GM12878 (cell line): ENCODE data around the gene PSENEN. TPM values are rescaled to one million over a fixed set of nuclear protein-coding genes. Genes with fewer than 3 reads are reported as not detected.
A peak's percentile ranks its signal among the peaks of the same experiment; 100 is the strongest.

ENCODE experiments used
- BACH1 ChIP-seq: fragments of 450-650 bp; IDR thresholded peaks from 2 replicates; pipeline ENCODE4 v1.6.1; 2017; ENCODE audit warnings: mild to moderate bottlenecking, borderline replicate concordance
- BHLHE40 ChIP-seq, 2 experiments: fragments of 450-650 bp in 1 of 2; IDR thresholded peaks; 2 replicates each; pipeline ENCODE4 v1.6.1; 2011 to 2017; ENCODE audit warnings: low read depth in 2 of 2, borderline replicate concordance in 1 of 2, improper control_type of control experiment in 1 of 2, low read length in 1 of 2, mild to moderate bottlenecking in 1 of 2
- CBX3 ChIP-seq: fragments of 200-600 bp; sonication (generic); IDR thresholded peaks from 2 replicates; pipeline ENCODE4 v1.6.1; 2016; ENCODE audit warnings: low read depth, borderline replicate concordance
- CREB1 ChIP-seq: IDR thresholded peaks from 2 replicates; pipeline ENCODE4 v1.6.1; 2012; ENCODE audit warnings: low read depth, mild to moderate bottlenecking, inconsistent platforms
- ESRRA ChIP-seq: IDR thresholded peaks from 2 replicates; pipeline ENCODE4 v1.6.1; 2012; ENCODE audit warnings: mild to moderate bottlenecking, low read length, improper control_type of control experiment
- GATAD2B ChIP-seq: fragments of 450-650 bp; conservative IDR thresholded peaks from 2 replicates; pipeline ENCODE4 v1.6.1; 2017; ENCODE audit warnings: low read depth, mild to moderate bottlenecking, moderate library complexity
- IKZF1 ChIP-seq: fragments of 450-650 bp; conservative IDR thresholded peaks from 2 replicates; pipeline ENCODE4 v1.6.1; 2017; ENCODE audit warnings: antibody characterized with exemption, mild to moderate bottlenecking
- JUNB ChIP-seq: IDR thresholded peaks from 2 replicates; pipeline ENCODE4 v1.6.1; 2016; ENCODE audit warnings: antibody characterized with exemption, mild to moderate bottlenecking
- MXI1 ChIP-seq: fragments of 150-350 bp; IDR thresholded peaks from 2 replicates; pipeline ENCODE4 v1.6.1; 2011; ENCODE audit warnings: low read depth, mild to moderate bottlenecking, inconsistent platforms, low read length, improper control_type of control experiment
- NR2C1 ChIP-seq: fragments of 450-650 bp; IDR thresholded peaks from 2 replicates; pipeline ENCODE4 v1.6.1; 2017; ENCODE audit warnings: antibody characterized with exemption, mild to moderate bottlenecking, moderate library complexity
- NR2C2 ChIP-seq: IDR thresholded peaks from 2 replicates; pipeline ENCODE4 v1.6.1; 2011; ENCODE audit warnings: borderline replicate concordance, low read depth; ENCODE audit not compliant: control insufficient read depth, insufficient read length
- POLR2AphosphoS5 ChIP-seq: IDR thresholded peaks from 2 replicates; pipeline ENCODE4 v1.6.1; 2011; ENCODE audit warnings: mild to moderate bottlenecking, low read length, inconsistent platforms
- RFX5 ChIP-seq: IDR thresholded peaks from 2 replicates; pipeline ENCODE4 v1.6.1; 2011; ENCODE audit warnings: low read depth, low read length, improper control_type of control experiment
- ZNF384 ChIP-seq: IDR thresholded peaks from 2 replicates; pipeline ENCODE4 v1.6.1; 2012; ENCODE audit warnings: low read depth, mild to moderate bottlenecking, low read length, improper control_type of control experiment, borderline replicate concordance
- polyA plus RNA-seq, 11 experiments: library from polyadenylated mRNA; depleted of rRNA in 4 of 11; unstranded in 6 of 11; stranded (reverse) in 5 of 11; fragments of >200 nt; fragmentation: Nextera tagmentation in 4 of 11; fragmentation: Illumina TruSeq in 1 of 11; extraction: Ambion mirVana in 4 of 11; extraction: Trizol in 1 of 11; gene quantifications; 1 replicate in 1 of 11; 2 replicates in 10 of 11; pipeline versions ENCODE4 v1.2.1 to v1.2.3, GENCODE V29; 2011 to 2016; ENCODE audit warnings: inconsistent platforms in 2 of 11, missing spikeins in 2 of 11, low read depth in 1 of 11
- total RNA-seq, 4 experiments: library from RNA; depleted of rRNA in 3 of 4; stranded (reverse); fragments of >200 nt in 3 of 4; fragmentation: Illumina TruSeq in 1 of 4; extraction: Trizol in 1 of 4; gene quantifications; 2 replicates each; pipeline versions ENCODE4 v1.2.1 to v1.2.3, GENCODE V29; 2013 to 2021
- TF ChIP-seq, protein P1 (sequence below): IDR thresholded peaks from 2 replicates; pipeline ENCODE4 v1.6.1; 2012; ENCODE audit warnings: low read depth, low read length, improper control_type of control experiment
- TF ChIP-seq, protein P2 (sequence below): fragments of 150-350 bp; IDR thresholded peaks from 2 replicates; pipeline ENCODE4 v1.6.1; 2014; ENCODE audit warnings: mild to moderate bottlenecking, low read depth, low read length
- TF ChIP-seq, protein P3 (sequence below): fragments of 450-650 bp; IDR thresholded peaks from 2 replicates; pipeline ENCODE4 v1.6.1; 2017; ENCODE audit warnings: antibody characterized with exemption, mild to moderate bottlenecking, moderate library complexity
- TF ChIP-seq, protein P4 (sequence below): fragments of 450-650 bp; IDR thresholded peaks from 2 replicates; pipeline ENCODE4 v1.6.1; 2014; ENCODE audit warnings: mild to moderate bottlenecking
- TF ChIP-seq, protein P5 (sequence below): fragments of 450-650 bp; IDR thresholded peaks from 2 replicates; pipeline ENCODE4 v1.6.1; 2017; ENCODE audit warnings: borderline replicate concordance
- TF ChIP-seq, protein P6 (sequence below): IDR thresholded peaks from 2 replicates; pipeline ENCODE4 v1.6.1; 2012; ENCODE audit warnings: low read depth, low read length, improper control_type of control experiment

Gene PSENEN
- total and polyA plus RNA-seq, 10 of the 15 experiments (the other 5 are each of a cell fraction or from before 2014, with no cell fraction given), result 14.4 to 178 (median 43.5) TPM

DNA sequence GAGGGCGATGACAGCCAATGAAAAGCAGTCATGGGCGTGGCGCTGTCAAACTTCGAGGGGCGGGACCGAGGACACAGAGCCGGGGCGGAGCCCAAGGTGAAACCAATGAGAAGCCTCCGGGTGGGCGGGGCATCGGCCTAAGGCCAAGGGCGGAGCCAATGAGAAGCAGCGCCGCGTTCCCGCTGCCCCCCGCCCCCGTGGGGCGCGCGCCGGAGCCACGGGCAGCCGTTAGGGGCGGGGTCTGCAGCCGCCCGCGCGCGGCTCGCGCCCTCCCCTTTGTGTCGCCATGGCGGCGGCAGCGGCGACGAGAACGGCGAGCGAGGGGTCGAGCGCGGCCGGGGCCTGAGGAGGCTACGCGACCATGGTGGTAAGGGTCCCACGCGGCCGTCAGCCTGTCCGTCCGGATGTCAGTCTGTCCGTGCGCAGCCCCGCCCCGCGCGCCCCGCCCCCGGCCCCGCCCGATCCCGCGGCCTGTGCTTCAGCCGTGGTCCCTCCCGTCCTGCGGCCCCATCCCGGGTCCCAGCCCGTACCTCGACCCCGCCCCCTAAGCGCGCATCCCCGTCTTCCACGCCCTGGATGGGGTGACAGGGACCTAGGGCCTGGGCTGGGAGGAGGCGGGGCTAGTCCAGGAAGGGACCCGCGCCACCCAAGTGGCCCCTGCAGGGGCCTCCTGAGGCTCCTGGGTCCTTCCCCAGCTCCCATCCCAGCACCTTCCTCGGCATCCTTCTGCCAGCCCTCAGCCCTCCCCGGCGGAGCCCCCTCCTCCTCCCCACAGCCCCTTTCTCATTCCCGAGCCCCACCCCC is 30.0 kb downstream of the PSENEN start, which contains the start of gene ARHGAP33 (continued):
- 0 out of 2 replicates have a peak, but pooled peaks have one; percentile 52 for TF ChIP-seq CREB1
- peak; percentile 67 for TF ChIP-seq RFX5
- TF ChIP-seq NR2C1, result 0 out of 2 replicates have a peak, but pooled peaks have one; percentile 19
- TF ChIP-seq, protein P1, sequence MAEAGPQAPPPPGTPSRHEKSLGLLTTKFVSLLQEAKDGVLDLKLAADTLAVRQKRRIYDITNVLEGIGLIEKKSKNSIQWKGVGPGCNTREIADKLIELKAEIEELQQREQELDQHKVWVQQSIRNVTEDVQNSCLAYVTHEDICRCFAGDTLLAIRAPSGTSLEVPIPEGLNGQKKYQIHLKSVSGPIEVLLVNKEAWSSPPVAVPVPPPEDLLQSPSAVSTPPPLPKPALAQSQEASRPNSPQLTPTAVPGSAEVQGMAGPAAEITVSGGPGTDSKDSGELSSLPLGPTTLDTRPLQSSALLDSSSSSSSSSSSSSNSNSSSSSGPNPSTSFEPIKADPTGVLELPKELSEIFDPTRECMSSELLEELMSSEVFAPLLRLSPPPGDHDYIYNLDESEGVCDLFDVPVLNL, result 0 out of 2 replicates have a peak, but pooled peaks have one; percentile 22
- peak; percentile 51; the same call in 1 of the 2 replicates for TF ChIP-seq BACH1
- no peak for TF ChIP-seq POLR2AphosphoS5
- TF ChIP-seq, protein P2, sequence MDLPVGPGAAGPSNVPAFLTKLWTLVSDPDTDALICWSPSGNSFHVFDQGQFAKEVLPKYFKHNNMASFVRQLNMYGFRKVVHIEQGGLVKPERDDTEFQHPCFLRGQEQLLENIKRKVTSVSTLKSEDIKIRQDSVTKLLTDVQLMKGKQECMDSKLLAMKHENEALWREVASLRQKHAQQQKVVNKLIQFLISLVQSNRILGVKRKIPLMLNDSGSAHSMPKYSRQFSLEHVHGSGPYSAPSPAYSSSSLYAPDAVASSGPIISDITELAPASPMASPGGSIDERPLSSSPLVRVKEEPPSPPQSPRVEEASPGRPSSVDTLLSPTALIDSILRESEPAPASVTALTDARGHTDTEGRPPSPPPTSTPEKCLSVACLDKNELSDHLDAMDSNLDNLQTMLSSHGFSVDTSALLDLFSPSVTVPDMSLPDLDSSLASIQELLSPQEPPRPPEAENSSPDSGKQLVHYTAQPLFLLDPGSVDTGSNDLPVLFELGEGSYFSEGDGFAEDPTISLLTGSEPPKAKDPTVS, result no peak
- 0 out of 2 replicates have a peak, but pooled peaks have one; percentile 60 for TF ChIP-seq GATAD2B
- TF ChIP-seq BHLHE40 (IDR thresholded peaks at IDR 0.05; ENCODE audit: borderline replicate concordance in 1 of 2, low read depth in 2 of 2, low read length in 1 of 2), result peak in 1 of 2 experiments; percentile 78; a peak in 2 of 4 replicates
- TF ChIP-seq, protein P3, sequence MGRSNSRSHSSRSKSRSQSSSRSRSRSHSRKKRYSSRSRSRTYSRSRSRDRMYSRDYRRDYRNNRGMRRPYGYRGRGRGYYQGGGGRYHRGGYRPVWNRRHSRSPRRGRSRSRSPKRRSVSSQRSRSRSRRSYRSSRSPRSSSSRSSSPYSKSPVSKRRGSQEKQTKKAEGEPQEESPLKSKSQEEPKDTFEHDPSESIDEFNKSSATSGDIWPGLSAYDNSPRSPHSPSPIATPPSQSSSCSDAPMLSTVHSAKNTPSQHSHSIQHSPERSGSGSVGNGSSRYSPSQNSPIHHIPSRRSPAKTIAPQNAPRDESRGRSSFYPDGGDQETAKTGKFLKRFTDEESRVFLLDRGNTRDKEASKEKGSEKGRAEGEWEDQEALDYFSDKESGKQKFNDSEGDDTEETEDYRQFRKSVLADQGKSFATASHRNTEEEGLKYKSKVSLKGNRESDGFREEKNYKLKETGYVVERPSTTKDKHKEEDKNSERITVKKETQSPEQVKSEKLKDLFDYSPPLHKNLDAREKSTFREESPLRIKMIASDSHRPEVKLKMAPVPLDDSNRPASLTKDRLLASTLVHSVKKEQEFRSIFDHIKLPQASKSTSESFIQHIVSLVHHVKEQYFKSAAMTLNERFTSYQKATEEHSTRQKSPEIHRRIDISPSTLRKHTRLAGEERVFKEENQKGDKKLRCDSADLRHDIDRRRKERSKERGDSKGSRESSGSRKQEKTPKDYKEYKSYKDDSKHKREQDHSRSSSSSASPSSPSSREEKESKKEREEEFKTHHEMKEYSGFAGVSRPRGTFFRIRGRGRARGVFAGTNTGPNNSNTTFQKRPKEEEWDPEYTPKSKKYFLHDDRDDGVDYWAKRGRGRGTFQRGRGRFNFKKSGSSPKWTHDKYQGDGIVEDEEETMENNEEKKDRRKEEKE, result no peak
- no peak for TF ChIP-seq ZNF384
- no peak for TF ChIP-seq NR2C2
- TF ChIP-seq, protein P4, sequence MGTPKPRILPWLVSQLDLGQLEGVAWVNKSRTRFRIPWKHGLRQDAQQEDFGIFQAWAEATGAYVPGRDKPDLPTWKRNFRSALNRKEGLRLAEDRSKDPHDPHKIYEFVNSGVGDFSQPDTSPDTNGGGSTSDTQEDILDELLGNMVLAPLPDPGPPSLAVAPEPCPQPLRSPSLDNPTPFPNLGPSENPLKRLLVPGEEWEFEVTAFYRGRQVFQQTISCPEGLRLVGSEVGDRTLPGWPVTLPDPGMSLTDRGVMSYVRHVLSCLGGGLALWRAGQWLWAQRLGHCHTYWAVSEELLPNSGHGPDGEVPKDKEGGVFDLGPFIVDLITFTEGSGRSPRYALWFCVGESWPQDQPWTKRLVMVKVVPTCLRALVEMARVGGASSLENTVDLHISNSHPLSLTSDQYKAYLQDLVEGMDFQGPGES, result peak; percentile 72
- TF ChIP-seq, protein P5, sequence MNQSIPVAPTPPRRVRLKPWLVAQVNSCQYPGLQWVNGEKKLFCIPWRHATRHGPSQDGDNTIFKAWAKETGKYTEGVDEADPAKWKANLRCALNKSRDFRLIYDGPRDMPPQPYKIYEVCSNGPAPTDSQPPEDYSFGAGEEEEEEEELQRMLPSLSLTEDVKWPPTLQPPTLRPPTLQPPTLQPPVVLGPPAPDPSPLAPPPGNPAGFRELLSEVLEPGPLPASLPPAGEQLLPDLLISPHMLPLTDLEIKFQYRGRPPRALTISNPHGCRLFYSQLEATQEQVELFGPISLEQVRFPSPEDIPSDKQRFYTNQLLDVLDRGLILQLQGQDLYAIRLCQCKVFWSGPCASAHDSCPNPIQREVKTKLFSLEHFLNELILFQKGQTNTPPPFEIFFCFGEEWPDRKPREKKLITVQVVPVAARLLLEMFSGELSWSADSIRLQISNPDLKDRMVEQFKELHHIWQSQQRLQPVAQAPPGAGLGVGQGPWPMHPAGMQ, result no peak
- TF ChIP-seq ESRRA, result no peak
- TF ChIP-seq CBX3, result no peak
- TF ChIP-seq IKZF1, result peak; percentile 28; the same call in 1 of the 2 replicates
- 0 out of 2 replicates have a peak, but pooled peaks have one; percentile 37 for TF ChIP-seq MXI1
- TF ChIP-seq, protein P6, sequence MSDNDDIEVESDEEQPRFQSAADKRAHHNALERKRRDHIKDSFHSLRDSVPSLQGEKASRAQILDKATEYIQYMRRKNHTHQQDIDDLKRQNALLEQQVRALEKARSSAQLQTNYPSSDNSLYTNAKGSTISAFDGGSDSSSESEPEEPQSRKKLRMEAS, result no peak
- TF ChIP-seq JUNB, result no peak
